DMS79 treated with DMSO at 0.1 percent for 48 hours (cell line): ENCODE measurements around the gene PNP.
"Not testable (repeated sequence)": the region's sequence is repeated elsewhere in the genome, so short reads cannot be mapped to it uniquely, and the experiment has no call there.

Source experiments
- DNase-seq: peaks from one replicate; lab custom pipeline; 2025; lab: John Stamatoyannopoulos, UW

PNP gene

GRCh38 chr14:20469242-20469889 lies at the start of gene PNP:
PNP (plus strand) TSS chr14:20469406; CDS start chr14:20469525, 119 bp downstream.
- peak; percentile 96 for DNase-seq

- no peak for DNase-seq
Observed at GRCh38 chr14:20419419-20419818, 49.8 kb upstream of the PNP start.

- DNase-seq = peak; percentile 99
Observed at GRCh38 chr14:20421267-20421666, 47.9 kb upstream of the PNP start.

GRCh38 chr14:20422886-20423285 lies 46.3 kb upstream of the PNP start:
- DNase-seq = no peak

- DNase-seq = no peak
Observed at GRCh38 chr14:20424851-20425250, 44.4 kb upstream of the PNP start.

- no peak for DNase-seq
Observed at GRCh38 chr14:20427231-20428009, 41.8 kb upstream of the PNP start.

- no peak for DNase-seq
Observed at GRCh38 chr14:20428010-20428365, 41.2 kb upstream of the PNP start.

GRCh38 chr14:20428802-20429201 lies 40.4 kb upstream of the PNP start:
- DNase-seq = no peak

GRCh38 chr14:20429801-20430669 lies 39.2 kb upstream of the PNP start:
- peak; percentile 63 for DNase-seq

- no peak for DNase-seq
Observed at GRCh38 chr14:20434701-20435581, 34.3 kb upstream of the PNP start.

GRCh38 chr14:20435582-20436362 lies 33.4 kb upstream of the PNP start, which contains the start of gene KLHL33:
KLHL33 (minus strand) TSS chr14:20436166; CDS start chr14:20435811, 355 bp downstream.
- DNase-seq = no peak

- no peak for DNase-seq
Observed at GRCh38 chr14:20436363-20436755, 32.8 kb upstream of the PNP start.

- no peak for DNase-seq
Observed at GRCh38 chr14:20438664-20439063, 30.5 kb upstream of the PNP start.

GRCh38 chr14:20440465-20440864 lies 28.7 kb upstream of the PNP start:
- no peak for DNase-seq

- DNase-seq = no peak
Observed at GRCh38 chr14:20440882-20441281, 28.3 kb upstream of the PNP start.

GRCh38 chr14:20441461-20441860 lies 27.7 kb upstream of the PNP start:
- DNase-seq = no peak

GRCh38 chr14:20443650-20444049 lies 25.6 kb upstream of the PNP start:
- DNase-seq = peak; percentile 27

GRCh38 chr14:20446889-20447288 lies 22.3 kb upstream of the PNP start:
- no peak for DNase-seq

GRCh38 chr14:20452831-20453230 lies 16.4 kb upstream of the PNP start:
- not testable (repeated sequence) for DNase-seq

- DNase-seq = peak; percentile 100
Observed at GRCh38 chr14:20454516-20455354, 14.5 kb upstream of the PNP start, which contains the start of the genes APEX1 and OSGEP. APEX1 (plus strand) TSS chr14:20455226; CDS start chr14:20455646, 420 bp downstream. OSGEP (minus strand) TSS chr14:20454812; CDS start chr14:20454683, 129 bp downstream.
